HEK293 (cell line): ENCODE data around the gene SURF1.
"Not testable (repeated sequence)": the region's sequence is repeated elsewhere in the genome, so short reads cannot be mapped to it uniquely, and the experiment has no call there.

Source experiments
- CTCF ChIA-PET: fragments of 350-600 bp; formaldehyde crosslinking; extraction: SDS; loops from one replicate; lab custom pipeline; 2021; ENCODE audit warnings: antibody characterized with exemption; lab: Yijun Ruan, JAX
- POLR2A ChIA-PET: fragments of 300-600 bp; formaldehyde crosslinking; extraction: SDS; loops from one replicate; lab custom pipeline; 2020; ENCODE audit warnings: antibody characterized with exemption, inconsistent platforms; lab: Yijun Ruan, JAX
- H3K27ac ChIP-seq: fragments of 200-500 bp; sonication (Bioruptor generic); 2 replicates; pipeline ENCODE4 v1.5.1; 2014; ENCODE audit warnings: low read depth, low read length, control low read depth, inconsistent platforms; ENCODE audit errors: extremely low read depth
- H3K36me3 ChIP-seq, 2 experiments: fragments of 200-500 bp in 1 of 2; sonication (Bioruptor generic) in 1 of 2; 1 replicate in 1 of 2; 2 replicates in 1 of 2; pipeline ENCODE4 v1.5.1; 2014 to 2017; ENCODE audit warnings: inconsistent platforms in 2 of 2, low read length in 2 of 2; ENCODE audit not compliant: control insufficient read depth in 2 of 2, insufficient read depth in 1 of 2
- H3K4me1 ChIP-seq: fragments of 200-500 bp; sonication (Bioruptor generic); 2 replicates; pipeline ENCODE4 v1.5.1; 2014; ENCODE audit warnings: mild to moderate bottlenecking, low read length, inconsistent platforms; ENCODE audit not compliant: control insufficient read depth, insufficient read depth
- H3K4me3 ChIP-seq: 2 replicates; pipeline ENCODE4 v1.5.1; 2011; ENCODE audit warnings: low read depth, mild to moderate bottlenecking, control low read depth, low read length, moderate library complexity
- H3K9me3 ChIP-seq: fragments of 200-500 bp; sonication (Bioruptor generic); 2 replicates; pipeline ENCODE4 v1.5.1; 2014; ENCODE audit warnings: low read depth, low read length, inconsistent platforms; ENCODE audit not compliant: control insufficient read depth, insufficient read depth
- CTCF ChIP-seq: fragments of 450-650 bp; formaldehyde crosslinking; IDR thresholded peaks from 2 replicates; pipeline ENCODE4 v1.5.1; 2016; ENCODE audit warnings: missing biosample characterization, missing genetic modification characterization
- ELK4 ChIP-seq: IDR thresholded peaks from 2 replicates; pipeline ENCODE4 v1.6.1; 2011; ENCODE audit warnings: mild to moderate bottlenecking, low read depth, low read length, borderline replicate concordance
- KLF1 ChIP-seq: fragments of 450-650 bp; formaldehyde crosslinking; IDR thresholded peaks from 2 replicates; pipeline ENCODE4 v1.5.1; 2016; ENCODE audit warnings: missing biosample characterization, missing genetic modification characterization
- SALL2 ChIP-seq: fragments of 450-650 bp; formaldehyde crosslinking; IDR thresholded peaks from 2 replicates; pipeline ENCODE4 v1.5.0; 2017; ENCODE audit warnings: missing biosample characterization, mild to moderate bottlenecking, missing genetic modification characterization, borderline replicate concordance
- YY2 ChIP-seq: fragments of 450-650 bp; formaldehyde crosslinking; IDR thresholded peaks from 2 replicates; pipeline ENCODE4 v1.5.1; 2016; ENCODE audit warnings: missing biosample characterization, missing genetic modification characterization
- ZNF10 ChIP-seq: fragments of 450-650 bp; formaldehyde crosslinking; IDR thresholded peaks from 2 replicates; pipeline ENCODE4 v1.5.1; 2017; ENCODE audit warnings: missing biosample characterization, missing genetic modification characterization
- ZNF302 ChIP-seq: fragments of 450-650 bp; formaldehyde crosslinking; IDR thresholded peaks from 2 replicates; pipeline ENCODE4 v1.5.1; 2016; ENCODE audit warnings: missing biosample characterization, missing genetic modification characterization, low read depth
- ZNF311 ChIP-seq: fragments of 450-650 bp; formaldehyde crosslinking; IDR thresholded peaks from 2 replicates; pipeline ENCODE4 v1.5.1; 2017; ENCODE audit warnings: missing biosample characterization, missing genetic modification characterization, borderline replicate concordance
- ZNF416 ChIP-seq: fragments of 450-650 bp; formaldehyde crosslinking; IDR thresholded peaks from 2 replicates; pipeline ENCODE4 v1.5.1; 2016; ENCODE audit warnings: missing biosample characterization, missing genetic modification characterization
- ZNF664 ChIP-seq: fragments of 450-650 bp; formaldehyde crosslinking; IDR thresholded peaks from 2 replicates; pipeline ENCODE4 v1.5.1; 2016; ENCODE audit warnings: missing biosample characterization, missing genetic modification characterization
- ZNF704 ChIP-seq: fragments of 450-650 bp; formaldehyde crosslinking; IDR thresholded peaks from 2 replicates; pipeline ENCODE4 v1.5.1; 2016; ENCODE audit warnings: missing biosample characterization, missing genetic modification characterization
- TF ChIP-seq, protein P1 (sequence below): fragments of 450-650 bp; formaldehyde crosslinking; IDR thresholded peaks from 2 replicates; pipeline ENCODE4; 2016; ENCODE audit warnings: missing biosample characterization, missing genetic modification characterization
- TF ChIP-seq, protein P2 (sequence below): fragments of 450-650 bp; IDR thresholded peaks from 2 replicates; pipeline ENCODE4 v1.5.1; 2018; ENCODE audit warnings: missing biosample characterization, missing genetic modification characterization

Gene SURF1

GRCh38 chr9:133335924-133336811 is 20.1 kb downstream of the SURF1 start, which contains the start of gene SURF6 (continued):
- TF ChIP-seq ZNF311 = no peak

GRCh38 chr9:133334888-133335287 is 21.4 kb downstream of the SURF1 start:
- ChIA-PET CTCF (interaction anchor here (0.6 to 8.9 kb wide), 8 partner anchors 21 to 322 kb away, joined by 3 to 159 read pairs (median 4); no protein-coding TSS in a partner anchor), POLR2A (interaction anchor here (0.6 to 2.3 kb wide), 7 partner anchors 9 to 149 kb away, joined by 3 to 18 read pairs (median 6); partner anchors contain the start of genes MED22, RPL7A, STKLD1 and SURF4)
- H3K27ac ChIP-seq = not testable (repeated sequence)

DNA sequence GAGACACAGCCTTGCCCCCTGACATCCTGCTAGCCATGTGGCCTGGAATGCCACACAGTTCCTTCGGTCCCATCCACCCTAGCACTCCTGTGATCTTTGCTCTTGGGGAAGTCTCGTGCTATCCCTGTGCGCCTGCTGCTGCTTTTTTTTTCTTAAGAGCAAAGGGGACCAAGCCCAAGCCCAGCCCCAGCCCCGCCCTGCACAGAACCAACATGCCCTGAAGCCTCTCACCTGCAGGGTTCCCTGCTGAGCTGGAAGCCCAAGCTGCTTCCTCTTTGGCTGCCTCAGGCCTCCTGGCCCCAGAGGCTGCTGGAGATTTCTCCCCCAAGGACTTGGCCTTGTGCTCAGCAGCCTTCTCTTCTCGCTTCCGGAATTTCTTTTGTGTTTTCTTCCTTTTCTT is 22.1 kb downstream of the SURF1 start:
- POLR2A ChIA-PET = interaction anchor here (0.6 to 2.3 kb wide), 6 partner anchors 11 to 56 kb away, joined by 3 to 18 read pairs (median 6); partner anchors contain the start of genes MED22, RPL7A, STKLD1 and SURF4
- Histone ChIP-seq H3K9me3 (no peaks in the 10 kb centered on the region), H3K4me1 (peaks cover 4% of the 10 kb centered on the region; the same call in 1 of the 2 replicates), H3K4me3 (no peak overlapping the region), H3K27ac (no peak overlapping the region), H3K36me3 (peaks cover 4 to 57% of the 10 kb centered on the region in 2 experiments; a peak in 2 of 3 replicates)
- TF ChIP-seq KLF1 (tag by site-specific recombination) (peak; percentile 68; the same call in 1 of the 2 replicates), ZNF664 (tag by site-specific recombination) (no peak)
- CTCF ChIA-PET = interaction anchor here (0.6 to 8.9 kb wide), 7 partner anchors 9 to 220 kb away, joined by 3 to 159 read pairs (median 4); no protein-coding TSS in a partner anchor

More at GRCh38 chr9:133334888-133335287, 21.4 kb downstream of the SURF1 start:
- not testable (repeated sequence) for H3K4me1 ChIP-seq, H3K9me3 ChIP-seq
- H3K4me3 ChIP-seq = peak overlapping the region; percentile 74
- peaks cover 4 to 61% of the 10 kb centered on the region in 2 experiments; a peak in 2 of 3 replicates for H3K36me3 ChIP-seq

- ChIA-PET POLR2A (interaction anchor here (1.6 kb wide), 1 partner anchor 14 kb away, joined by 6 read pairs; the partner anchor contains the start of genes MED22 and RPL7A), CTCF (interaction anchor here (0.7 to 8.9 kb wide), 6 partner anchors 22 to 219 kb away, joined by 3 to 159 read pairs (median 5); no protein-coding TSS in a partner anchor)
- TF ChIP-seq ZNF10 (tag by site-specific recombination) (no peak), CTCF (tag by site-specific recombination) (peak; percentile 40; the same call in 1 of the 2 replicates), ELK4 (no peak)
- Histone ChIP-seq H3K4me3 (no peak overlapping the region), H3K9me3 (no peaks in the 10 kb centered on the region), H3K4me1 (peaks cover 4% of the 10 kb centered on the region; the same call in 1 of the 2 replicates), H3K36me3 (peaks cover 4 to 53% of the 10 kb centered on the region in 2 experiments; a peak in 2 of 3 replicates), H3K27ac (no peak overlapping the region)
Observed at GRCh38 chr9:133333566-133333965, 22.7 kb downstream of the SURF1 start.

- Histone ChIP-seq H3K4me3 (no peak overlapping the region), H3K9me3 (no peaks in the 10 kb centered on the region), H3K27ac (no peak overlapping the region), H3K36me3 (peaks cover 4 to 53% of the 10 kb centered on the region in 2 experiments; a peak in 2 of 3 replicates), H3K4me1 (peaks cover 4% of the 10 kb centered on the region; the same call in 1 of the 2 replicates)
- ChIA-PET CTCF (interaction anchor here (1.2 to 8.9 kb wide), 4 partner anchors 94 to 152 kb away, joined by 4 to 159 read pairs (median 12); no protein-coding TSS in a partner anchor), POLR2A (interaction anchor here (1.6 kb wide), 1 partner anchor 15 kb away, joined by 6 read pairs; the partner anchor contains the start of genes MED22 and RPL7A)
- TF ChIP-seq, protein P1, sequence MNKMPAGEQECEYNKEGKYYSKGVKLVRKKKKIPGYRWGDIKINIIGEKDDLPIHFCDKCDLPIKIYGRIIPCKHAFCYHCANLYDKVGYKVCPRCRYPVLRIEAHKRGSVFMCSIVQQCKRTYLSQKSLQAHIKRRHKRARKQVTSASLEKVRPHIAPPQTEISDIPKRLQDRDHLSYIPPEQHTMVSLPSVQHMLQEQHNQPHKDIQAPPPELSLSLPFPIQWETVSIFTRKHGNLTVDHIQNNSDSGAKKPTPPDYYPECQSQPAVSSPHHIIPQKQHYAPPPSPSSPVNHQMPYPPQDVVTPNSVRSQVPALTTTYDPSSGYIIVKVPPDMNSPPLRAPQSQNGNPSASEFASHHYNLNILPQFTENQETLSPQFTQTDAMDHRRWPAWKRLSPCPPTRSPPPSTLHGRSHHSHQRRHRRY (tag by site-specific recombination) = no peak
- no peak for TF ChIP-seq ZNF416
- no peak for TF ChIP-seq ZNF302 (tag by site-specific recombination)
- TF ChIP-seq, protein P2, sequence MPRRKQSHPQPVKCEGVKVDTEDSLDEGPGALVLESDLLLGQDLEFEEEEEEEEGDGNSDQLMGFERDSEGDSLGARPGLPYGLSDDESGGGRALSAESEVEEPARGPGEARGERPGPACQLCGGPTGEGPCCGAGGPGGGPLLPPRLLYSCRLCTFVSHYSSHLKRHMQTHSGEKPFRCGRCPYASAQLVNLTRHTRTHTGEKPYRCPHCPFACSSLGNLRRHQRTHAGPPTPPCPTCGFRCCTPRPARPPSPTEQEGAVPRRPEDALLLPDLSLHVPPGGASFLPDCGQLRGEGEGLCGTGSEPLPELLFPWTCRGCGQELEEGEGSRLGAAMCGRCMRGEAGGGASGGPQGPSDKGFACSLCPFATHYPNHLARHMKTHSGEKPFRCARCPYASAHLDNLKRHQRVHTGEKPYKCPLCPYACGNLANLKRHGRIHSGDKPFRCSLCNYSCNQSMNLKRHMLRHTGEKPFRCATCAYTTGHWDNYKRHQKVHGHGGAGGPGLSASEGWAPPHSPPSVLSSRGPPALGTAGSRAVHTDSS (tag by site-specific recombination) = no peak
- TF ChIP-seq ZNF704 (tag by site-specific recombination) = no peak
- TF ChIP-seq SALL2 (tag by site-specific recombination) = no peak
- no peak for TF ChIP-seq YY2 (tag by site-specific recombination)
Observed at GRCh38 chr9:133333011-133333410, 23.3 kb downstream of the SURF1 start.
